HL-60/S4 treated with phorbol 12-myristate 13-acetate at 8.2 ng/mL for 4 days and 3 days (cell line): ENCODE measurements around the gene AHCYL2.

ENCODE experiments used
- in situ Hi-C: fragments of 300-500 bp; cut with MboI; formaldehyde crosslinking; loops from 2 replicates; pipeline ENCODE4 v1.15.0; 2022; ENCODE audit warnings: low sequenced_read_pairs

The AHCYL2 gene

DNA sequence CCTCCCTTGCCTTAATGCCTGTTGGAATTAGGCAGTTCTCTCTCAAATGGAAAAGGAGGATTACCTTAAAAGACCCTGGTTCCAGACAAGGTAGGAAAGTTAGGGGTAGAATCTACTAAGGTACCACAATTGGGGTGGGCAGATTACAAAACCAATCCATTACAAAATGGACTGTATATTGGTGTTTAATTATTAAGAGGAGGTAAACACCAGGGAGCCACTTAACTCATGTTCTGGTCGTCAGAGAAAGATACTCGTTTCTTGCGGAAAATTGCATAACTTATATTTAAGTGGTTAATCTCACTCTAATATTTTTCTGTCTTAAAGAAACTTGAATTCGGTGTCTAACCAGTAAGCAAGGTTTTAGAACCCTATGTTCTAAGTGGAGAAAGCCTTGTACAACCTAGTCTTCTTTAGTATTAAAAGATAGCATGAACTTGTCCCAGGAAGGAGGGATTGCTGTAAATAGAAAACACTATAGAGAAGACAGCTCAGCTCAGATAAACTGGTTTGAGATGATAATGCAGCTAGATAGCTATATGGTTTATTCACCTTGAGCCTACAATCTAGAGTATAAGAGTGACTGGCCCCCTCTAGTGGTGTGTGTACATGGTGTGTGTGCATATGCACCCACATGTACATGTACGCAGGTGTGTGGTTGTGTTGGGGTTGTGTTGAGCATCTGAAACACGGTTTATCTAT is 151.4 kb downstream of the AHCYL2 start:
- in situ Hi-C loops: no loop called here

GRCh38 chr7:129376778-129377700 is 152.2 kb downstream of the AHCYL2 start:
- in situ Hi-C loops: no loop called here

- in situ Hi-C loops: no loop called here
Observed at GRCh38 chr7:129381710-129382484, 157.1 kb downstream of the AHCYL2 start.

DNA sequence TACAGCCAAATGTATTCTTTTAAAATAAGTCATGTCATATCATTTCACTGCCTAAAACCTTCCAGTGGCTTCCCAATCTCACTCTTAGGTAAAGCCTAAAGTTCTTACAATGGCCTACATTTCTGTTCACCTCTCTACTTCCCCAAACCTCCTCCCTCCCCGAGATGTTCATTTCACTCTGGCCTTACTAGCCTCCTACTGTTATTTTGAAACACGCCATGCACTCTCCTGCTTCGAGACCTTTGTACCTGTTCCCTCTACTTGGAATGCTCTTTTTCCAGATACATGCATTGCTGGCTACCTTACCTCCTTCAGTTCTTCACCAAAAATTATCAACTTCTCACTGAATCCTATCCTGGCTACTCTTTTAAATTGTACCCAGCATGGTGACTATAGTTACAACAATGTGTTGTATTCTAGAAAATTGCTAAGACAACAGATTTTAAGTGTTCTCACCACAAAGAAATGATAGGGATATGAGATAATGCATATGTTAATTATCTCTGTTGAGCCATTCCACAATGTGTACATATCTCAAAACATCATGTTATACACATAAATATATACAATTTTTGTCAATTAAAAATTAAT is 158.8 kb downstream of the AHCYL2 start:
- in situ Hi-C loops: no loop called here

GRCh38 chr7:129385116-129385515 is 160.3 kb downstream of the AHCYL2 start:
- in situ Hi-C loops: no loop called here

GRCh38 chr7:129385598-129385997 is 160.8 kb downstream of the AHCYL2 start:
- in situ Hi-C loops: no loop called here

- in situ Hi-C loops: no loop called here
Observed at GRCh38 chr7:129386506-129386905, 161.7 kb downstream of the AHCYL2 start.

GRCh38 chr7:129387537-129387936 is 162.7 kb downstream of the AHCYL2 start:
- in situ Hi-C loops: no loop called here

DNA sequence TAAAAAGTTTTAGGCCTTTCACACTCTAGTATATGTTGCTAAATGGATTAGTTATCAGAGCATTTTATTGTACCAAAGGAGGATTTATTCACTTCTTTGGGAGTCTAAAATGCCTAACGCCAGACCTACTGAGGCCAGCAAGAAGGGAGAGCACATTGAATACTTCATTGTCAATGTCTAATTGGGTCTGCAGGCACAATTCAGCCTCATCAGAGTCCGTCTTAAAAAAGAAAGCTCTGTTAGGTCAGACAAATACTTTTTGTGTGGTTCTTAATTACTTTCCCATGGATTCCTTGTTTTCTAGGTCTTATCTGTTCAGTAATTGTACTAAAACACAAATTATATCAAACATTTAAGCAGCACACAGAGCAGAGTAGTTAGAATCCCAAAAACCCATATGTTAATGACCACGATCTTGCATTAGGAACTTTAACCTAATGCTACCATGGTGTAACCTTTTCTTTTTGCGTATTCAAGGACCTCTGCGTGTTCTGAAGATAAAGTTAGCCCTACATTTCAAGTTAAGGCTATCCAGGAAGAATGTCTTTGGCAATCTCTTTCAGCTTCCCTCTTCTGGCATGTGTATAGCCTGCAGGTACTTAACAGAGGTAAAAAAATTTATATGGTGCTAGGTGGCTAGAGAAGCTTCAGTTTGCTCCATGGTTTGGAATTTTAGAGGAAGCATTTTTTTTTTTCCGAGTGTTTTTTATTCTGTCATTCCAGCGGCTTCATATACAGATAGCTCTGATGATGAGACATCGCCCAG is 163.7 kb downstream of the AHCYL2 start:
- in situ Hi-C loops: no loop called here

- in situ Hi-C loops: no loop called here
Observed at GRCh38 chr7:129389829-129390228, 165.0 kb downstream of the AHCYL2 start.

- in situ Hi-C loops: no loop called here
Observed at GRCh38 chr7:129390314-129390713, 165.5 kb downstream of the AHCYL2 start.

DNA sequence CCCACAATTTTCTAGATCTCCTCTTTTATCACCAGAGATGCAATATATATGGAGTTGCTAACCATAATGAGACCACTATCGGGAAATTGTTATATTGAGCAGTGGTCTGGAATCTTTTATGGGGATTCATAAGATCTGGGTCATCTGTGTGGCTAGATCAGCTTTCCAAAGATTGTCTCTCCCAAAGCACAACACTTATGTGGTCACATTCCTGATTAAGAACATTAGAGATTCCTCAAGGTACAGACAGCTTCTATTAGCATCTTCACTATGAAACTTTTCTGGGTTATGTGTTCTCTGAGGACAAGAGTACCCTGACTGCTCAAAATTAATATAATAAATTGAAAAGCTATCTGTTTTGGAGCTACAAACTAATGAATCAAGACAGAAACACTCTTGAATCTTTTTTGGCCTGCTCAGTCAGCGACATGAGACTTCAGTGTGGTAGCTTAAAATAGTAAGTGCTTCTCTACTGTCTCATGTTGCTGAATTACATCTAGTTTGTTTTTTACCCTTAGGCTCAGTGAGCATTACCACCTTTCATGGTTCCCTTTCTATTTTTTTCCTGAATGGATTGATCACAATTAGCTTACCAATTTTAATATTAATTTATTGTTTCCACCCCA is 166.8 kb downstream of the AHCYL2 start:
- in situ Hi-C loops: no loop called here

DNA sequence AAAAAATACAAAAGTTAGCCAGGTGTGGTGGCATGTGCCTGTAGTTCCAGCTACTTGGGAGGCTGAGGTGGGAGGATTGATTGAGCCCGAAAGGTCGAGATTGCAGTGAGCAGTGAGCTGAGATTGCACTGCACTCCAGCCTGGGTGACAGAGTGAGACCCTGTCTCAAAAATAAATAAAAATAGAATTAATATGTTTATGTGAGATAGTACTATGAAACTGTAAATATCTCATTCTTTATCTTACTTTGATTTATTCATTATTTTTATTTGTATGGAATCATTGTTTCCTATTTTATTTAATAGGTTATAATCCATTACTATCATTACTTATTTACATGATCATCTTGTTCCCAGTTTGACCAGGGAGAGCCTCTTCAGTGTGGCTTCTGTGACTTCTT is 168.4 kb downstream of the AHCYL2 start:
- in situ Hi-C loops: no loop called here

GRCh38 chr7:129394101-129394500 is 169.3 kb downstream of the AHCYL2 start:
- in situ Hi-C loops: no loop called here

GRCh38 chr7:129394982-129395914 is 170.4 kb downstream of the AHCYL2 start:
- in situ Hi-C loops: no loop called here

GRCh38 chr7:129401228-129401966 is 176.6 kb downstream of the AHCYL2 start:
- in situ Hi-C loops: no loop called here

DNA sequence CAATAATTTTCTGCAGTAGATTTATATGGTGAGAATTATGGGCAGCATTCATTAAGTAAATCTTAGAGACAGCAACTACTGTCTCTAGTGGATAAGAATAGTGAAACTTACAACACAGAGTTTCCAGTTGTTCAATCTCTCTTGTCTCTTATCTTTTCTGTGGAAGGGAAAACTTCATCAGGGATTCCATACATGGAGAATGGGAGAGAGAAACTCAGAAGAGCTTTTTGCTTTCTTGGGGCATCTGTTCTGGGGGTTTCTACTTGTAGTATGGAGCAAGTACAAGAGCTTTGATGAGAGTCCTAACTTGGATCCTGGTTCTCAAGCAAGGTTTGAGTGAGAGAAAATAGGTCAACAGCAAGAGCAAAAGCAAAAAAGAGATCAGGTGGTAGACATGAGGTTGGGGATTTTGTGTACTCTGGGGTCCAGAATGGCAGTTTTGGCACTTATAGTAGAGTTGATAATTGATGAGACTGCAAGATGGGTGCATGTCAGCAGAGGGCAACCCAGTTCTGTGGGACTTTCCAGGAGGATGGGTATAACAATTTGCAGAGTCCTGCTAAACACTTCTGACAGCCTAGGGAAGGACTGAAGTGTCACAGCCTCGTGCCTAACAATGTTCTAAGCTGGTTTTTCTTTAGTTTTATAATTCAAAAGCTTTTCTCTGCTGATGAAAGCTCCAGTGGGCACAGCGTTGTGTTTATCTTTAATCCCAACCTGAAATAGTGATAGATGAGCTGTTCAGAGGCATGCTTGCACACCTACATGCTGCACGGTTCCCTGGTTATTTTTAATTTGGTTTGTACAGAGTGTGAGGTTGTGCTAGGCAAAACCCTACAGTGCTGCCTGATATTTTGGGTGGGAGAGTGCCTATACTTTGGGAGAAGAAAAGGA is 177.4 kb downstream of the AHCYL2 start:
- in situ Hi-C loops: no loop called here
